Measurements from ENCODE around the gene FKBP2. TPM values are rescaled to one million over a fixed set of nuclear protein-coding genes. Genes with fewer than 3 reads are reported as not detected.
A peak's percentile ranks its signal among the peaks of the same experiment; 100 is the strongest.

The FKBP2 gene
- total and polyA plus RNA-seq, 2 of the 13 experiments (the other 11 are each of a cell fraction or from before 2014, with no cell fraction given), result 30.1 to 53.3 TPM

GRCh38 chr11:64234647-64235379 is 6.1 kb upstream of the FKBP2 start (continued):
- TF ChIP-seq ZNF329 (CRISPR knock-in tag; IDR thresholded peaks at IDR 0.05; ENCODE audit: low read depth), result no peak
- 0 out of 2 replicates have a peak, but pooled peaks have one; percentile 52 for TF ChIP-seq ZNF747 (CRISPR knock-in tag; IDR thresholded peaks at IDR 0.05; ENCODE audit: borderline replicate concordance)
- no peak for TF ChIP-seq FOXC1 (CRISPR knock-in tag; IDR thresholded peaks at IDR 0.05; ENCODE audit: borderline replicate concordance)
- no peak for TF ChIP-seq ZNF343 (CRISPR knock-in tag; IDR thresholded peaks at IDR 0.05)
- TF ChIP-seq RNF219 (CRISPR knock-in tag; IDR thresholded peaks at IDR 0.05), result no peak
- no peak for TF ChIP-seq ZNF652 (CRISPR knock-in tag; IDR thresholded peaks at IDR 0.05; ENCODE audit: borderline replicate concordance, low read depth)
- TF ChIP-seq ZBTB8A (CRISPR knock-in tag; IDR thresholded peaks at IDR 0.05; ENCODE audit: borderline replicate concordance, low read depth), result 0 out of 2 replicates have a peak, but pooled peaks have one; percentile 39
- peak; percentile 49; the same call in 1 of the 2 replicates for TF ChIP-seq POLR2G (IDR thresholded peaks at IDR 0.05; ENCODE audit: low read depth, low read length)
- TF ChIP-seq ZFX (CRISPR knock-in tag; IDR thresholded peaks at IDR 0.05; ENCODE audit: low read depth), result peak; percentile 59; the same call in 1 of the 2 replicates
- no peak for TF ChIP-seq ATF7 (IDR thresholded peaks at IDR 0.05)
- TF ChIP-seq ATF7 (CRISPR knock-in tag; IDR thresholded peaks at IDR 0.05), result no peak
- TF ChIP-seq MTERF4 (CRISPR knock-in tag; IDR thresholded peaks at IDR 0.05), result peak; percentile 53; the same call in 1 of the 2 replicates
- TF ChIP-seq STAG1 (CRISPR knock-in tag; IDR thresholded peaks at IDR 0.05), result no peak
- TF ChIP-seq NRL (CRISPR knock-in tag; IDR thresholded peaks at IDR 0.05; ENCODE audit: borderline replicate concordance), result peak; percentile 75; the same call in 1 of the 2 replicates
- TF ChIP-seq GATAD2A (CRISPR knock-in tag; IDR thresholded peaks at IDR 0.05), result no peak
- TF ChIP-seq YY1 (IDR thresholded peaks at IDR 0.05; ENCODE audit: insufficient read depth, insufficient replicate concordance, low read depth, low read length), result peak; percentile 53
- TF ChIP-seq FOXP1 (IDR thresholded peaks at IDR 0.05), result no peak
- no peak for TF ChIP-seq FOXP1 (CRISPR knock-in tag; IDR thresholded peaks at IDR 0.05)
- TF ChIP-seq SOX13 (IDR thresholded peaks at IDR 0.05), result no peak
- TF ChIP-seq SOX13 (CRISPR knock-in tag; conservative IDR thresholded peaks at IDR 0.05 in 1 of 2, IDR thresholded peaks at IDR 0.05 in 1 of 2), result 0 out of 4 replicates have a peak, but pooled peaks of 1 of the 2 experiments have one; percentile 10
- TF ChIP-seq CEBPG (CRISPR knock-in tag; IDR thresholded peaks at IDR 0.05), result no peak
- TF ChIP-seq ZNF772 (CRISPR knock-in tag; IDR thresholded peaks at IDR 0.05), result no peak
- no peak for TF ChIP-seq FOSL1 (CRISPR knock-in tag; IDR thresholded peaks at IDR 0.05; ENCODE audit: borderline replicate concordance)
- no peak for TF ChIP-seq BATF2 (CRISPR knock-in tag; IDR thresholded peaks at IDR 0.05)
- TF ChIP-seq NFKB2 (CRISPR knock-in tag; IDR thresholded peaks at IDR 0.05; ENCODE audit: borderline replicate concordance), result peak; percentile 80; the same call in 1 of the 2 replicates

Data from HepG2 (cell line).